Activated naive CD8-positive, alpha-beta T cell treated with anti-CD3 and anti-CD28 coated beads, Interleukin-2, amount 50 U/mL, for 16 hours (primary cell): ENCODE measurements around the gene PLA2G4E.

ENCODE experiments used
- DNase-seq: peaks from one replicate; pipeline ENCODE4 v3.0.0-alpha.2; 2020; ENCODE audit warnings: low read depth, low spot score

The PLA2G4E gene

DNA sequence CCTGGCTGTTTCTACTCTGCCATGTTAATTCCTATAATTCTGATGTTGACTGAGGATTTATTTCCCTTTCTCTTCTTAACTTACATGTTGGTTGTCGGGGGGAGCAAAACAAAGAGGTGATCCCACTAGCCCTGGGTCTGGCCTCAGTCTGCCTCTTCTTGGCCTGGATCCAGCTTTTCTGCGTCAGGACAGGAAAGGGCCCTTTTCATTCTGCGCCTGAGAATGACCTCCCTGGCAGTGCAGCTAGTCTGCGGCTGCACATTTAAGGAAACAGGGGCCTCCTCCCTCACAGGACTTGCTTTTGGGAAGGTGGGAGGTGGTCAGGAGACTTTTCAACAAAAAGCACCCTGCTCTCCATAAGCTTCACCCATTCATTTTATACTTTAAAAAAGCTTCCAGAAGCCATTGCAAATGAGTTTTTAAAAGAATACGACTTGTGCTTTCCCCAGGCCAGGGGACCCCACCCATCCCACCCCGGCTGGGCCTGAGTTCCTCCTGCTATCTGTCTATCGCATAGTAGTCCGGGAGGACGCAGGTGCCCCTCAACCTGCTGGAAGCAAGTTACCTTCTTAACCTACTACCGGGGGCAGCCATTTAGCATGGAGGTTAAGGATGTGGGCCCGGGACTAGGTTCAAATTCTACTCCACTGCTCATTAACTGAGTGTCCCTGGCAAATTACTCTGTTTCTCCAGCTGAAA lies 27.2 kb downstream of the PLA2G4E start:
- no peak for DNase-seq

DNA sequence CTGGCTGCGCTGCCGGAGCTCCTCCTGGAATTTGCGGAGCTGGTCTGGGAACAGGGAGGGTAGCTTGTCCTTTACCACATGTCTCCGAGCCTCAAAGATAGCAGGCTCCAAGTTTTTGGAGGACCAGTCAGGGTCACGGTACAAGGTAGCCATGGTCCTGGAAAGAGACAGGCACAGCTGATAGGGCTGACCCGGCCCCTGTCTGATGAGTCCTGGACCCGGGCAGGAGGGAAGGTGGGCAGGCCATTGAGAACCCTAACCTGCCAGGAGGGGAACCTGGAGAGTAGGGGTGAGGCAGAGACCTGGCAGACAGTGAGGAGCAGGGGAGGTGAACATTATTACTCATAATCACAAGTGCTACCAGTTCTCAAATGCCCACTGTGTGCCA lies 28.0 kb downstream of the PLA2G4E start:
- DNase-seq: no peak

DNA sequence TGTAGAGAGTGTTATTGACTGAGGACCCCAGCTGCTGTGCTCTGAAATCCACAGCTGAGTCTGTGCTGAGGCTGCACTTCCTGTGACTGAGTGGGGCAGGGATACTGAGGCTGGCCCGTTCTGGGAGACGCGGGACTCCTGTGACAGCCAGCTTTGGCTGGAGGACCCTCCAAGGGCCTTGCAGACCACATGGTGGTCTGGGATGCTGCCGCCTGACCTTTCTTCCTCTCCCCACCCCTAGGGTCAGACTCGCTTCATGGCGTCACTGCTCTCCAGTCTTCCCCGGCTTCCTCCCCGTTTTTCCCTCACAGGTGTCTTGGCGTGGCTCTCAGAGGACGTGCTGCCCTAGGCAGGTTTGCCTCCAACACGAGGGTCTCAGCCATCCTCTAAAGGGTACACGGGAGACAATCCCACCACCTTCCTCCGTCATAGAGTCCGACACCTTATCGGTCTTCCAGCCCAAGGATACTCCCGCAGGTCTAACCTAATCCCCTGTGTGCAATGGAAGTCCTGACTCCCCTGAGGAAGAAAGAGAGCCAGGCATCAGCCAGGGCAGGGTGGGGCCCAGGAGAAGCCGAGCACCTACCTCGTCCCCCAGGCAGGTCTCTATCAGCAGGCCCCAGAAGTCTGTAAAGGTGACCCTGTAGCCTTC lies 28.6 kb downstream of the PLA2G4E start:
- DNase-seq: no peak

DNA sequence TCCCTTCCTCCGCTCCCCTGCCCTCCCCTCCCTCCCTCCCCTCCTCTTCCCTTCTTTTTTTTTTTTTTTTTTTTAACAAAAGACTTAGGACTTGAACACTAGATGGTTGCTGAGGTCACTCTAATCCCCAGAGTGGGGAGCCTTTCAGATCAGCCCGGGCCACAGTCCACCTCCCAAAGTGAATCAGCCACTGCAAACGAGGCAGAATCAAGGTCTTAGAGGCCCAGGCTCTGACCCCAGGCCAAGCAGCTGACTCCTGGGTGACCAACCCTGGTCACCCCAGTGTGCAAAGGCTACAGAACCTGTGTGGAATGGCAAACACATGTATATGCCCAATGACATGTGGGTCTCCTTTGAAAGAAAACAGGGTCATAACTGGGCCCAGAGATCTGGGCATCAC lies 30.2 kb downstream of the PLA2G4E start:
- no peak for DNase-seq

DNA sequence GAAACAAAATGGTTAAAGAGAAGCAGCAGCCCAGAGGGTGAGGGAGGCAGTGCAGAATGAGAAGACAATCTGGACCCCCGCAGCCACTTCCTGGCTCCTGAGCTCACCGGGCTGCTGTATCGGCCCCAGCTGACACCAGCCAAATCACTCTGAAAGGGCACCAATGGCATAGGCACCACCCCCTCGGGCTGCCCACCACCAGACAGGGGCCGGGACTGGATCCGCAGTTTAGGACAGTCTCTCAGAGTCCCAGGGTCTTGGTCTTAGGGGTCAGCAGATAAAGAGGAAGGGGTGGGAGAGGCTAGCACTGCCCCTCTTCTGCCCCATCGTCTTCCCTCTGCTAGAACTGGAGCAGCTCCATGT lies 30.6 kb downstream of the PLA2G4E start:
- no peak for DNase-seq

DNA sequence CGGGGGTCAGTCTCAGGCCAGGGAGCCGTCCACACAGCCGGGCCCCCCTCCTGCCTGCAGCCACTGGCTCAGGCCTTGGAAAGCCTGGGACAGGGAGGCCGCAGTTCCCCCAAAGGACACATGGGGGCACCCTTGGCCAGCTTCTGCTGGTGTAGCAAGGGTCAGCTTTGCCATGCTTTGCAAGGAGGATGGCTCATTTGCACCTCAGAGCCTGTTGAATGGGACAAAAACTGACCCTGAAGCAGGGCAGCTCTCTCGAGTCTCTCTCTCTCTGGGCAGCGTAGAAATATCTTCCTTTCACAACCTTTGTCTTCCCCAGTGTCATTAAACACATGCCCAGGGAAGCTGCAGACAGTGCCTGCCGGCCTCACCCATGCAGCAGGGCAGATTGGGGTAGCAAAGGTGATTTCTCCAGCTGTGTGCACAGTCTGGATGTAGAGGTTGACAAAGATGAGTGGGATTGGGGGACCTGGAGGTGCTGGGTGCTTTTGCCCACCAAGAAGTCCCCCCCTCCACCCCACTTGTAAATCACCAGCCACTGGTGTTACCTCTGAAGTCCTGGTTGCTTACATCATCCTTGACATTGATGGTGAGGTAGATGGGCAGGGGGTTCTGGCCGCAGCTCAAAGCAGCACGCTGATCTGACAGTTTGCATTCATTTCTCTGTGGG lies 31.1 kb downstream of the PLA2G4E start:
- peak; percentile 74 for DNase-seq

DNA sequence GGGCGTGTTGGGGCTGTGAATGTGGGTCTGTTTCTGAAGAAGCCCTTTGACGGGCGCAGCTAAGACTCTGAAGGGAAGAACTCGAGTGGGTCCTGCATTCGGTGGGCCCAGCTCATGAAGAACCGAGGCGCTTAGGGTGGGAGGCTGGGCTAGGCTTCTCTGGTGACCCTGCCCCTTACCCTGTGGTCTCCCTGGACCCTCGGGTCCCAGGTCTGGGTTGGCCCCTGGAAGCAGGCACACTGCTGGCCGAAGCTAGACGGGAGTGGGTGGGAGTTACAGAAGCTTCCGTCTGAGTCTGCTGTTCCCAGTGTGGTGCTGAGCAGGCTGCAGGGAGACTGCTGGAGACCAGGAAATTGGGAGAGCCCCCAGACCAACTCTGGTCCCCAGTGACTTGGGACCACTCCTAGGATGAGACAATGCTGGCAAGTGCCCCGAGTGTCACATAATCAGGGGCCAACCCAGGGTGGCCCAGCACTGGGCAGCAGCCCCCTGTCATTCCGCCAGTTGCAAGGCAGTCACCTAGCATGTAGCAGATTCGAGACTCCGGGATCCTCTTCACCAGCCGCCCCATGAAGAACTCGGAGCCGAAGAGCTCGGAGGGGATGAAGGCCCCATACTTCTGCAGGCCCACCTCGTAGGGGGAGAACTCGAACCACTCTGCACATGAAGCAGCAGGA lies 31.8 kb downstream of the PLA2G4E start:
- no peak for DNase-seq

DNA sequence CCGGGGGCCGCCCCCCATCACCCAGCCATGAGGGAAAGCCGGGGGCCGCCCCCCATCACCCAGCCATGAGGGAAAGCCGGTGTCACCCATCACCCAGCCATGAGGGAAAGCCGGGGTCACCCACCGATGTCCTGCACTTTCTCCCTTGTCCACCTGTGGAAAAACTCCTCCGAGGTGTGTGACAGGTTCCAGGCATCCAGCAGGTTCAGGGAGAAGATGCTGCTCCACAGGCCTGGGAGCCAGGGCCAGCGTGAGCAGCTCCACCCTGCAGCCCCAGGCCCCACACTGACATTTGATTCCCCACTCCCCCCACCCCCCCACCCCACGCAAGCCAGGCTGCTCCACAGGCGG lies 32.9 kb downstream of the PLA2G4E start:
- no peak for DNase-seq

DNA sequence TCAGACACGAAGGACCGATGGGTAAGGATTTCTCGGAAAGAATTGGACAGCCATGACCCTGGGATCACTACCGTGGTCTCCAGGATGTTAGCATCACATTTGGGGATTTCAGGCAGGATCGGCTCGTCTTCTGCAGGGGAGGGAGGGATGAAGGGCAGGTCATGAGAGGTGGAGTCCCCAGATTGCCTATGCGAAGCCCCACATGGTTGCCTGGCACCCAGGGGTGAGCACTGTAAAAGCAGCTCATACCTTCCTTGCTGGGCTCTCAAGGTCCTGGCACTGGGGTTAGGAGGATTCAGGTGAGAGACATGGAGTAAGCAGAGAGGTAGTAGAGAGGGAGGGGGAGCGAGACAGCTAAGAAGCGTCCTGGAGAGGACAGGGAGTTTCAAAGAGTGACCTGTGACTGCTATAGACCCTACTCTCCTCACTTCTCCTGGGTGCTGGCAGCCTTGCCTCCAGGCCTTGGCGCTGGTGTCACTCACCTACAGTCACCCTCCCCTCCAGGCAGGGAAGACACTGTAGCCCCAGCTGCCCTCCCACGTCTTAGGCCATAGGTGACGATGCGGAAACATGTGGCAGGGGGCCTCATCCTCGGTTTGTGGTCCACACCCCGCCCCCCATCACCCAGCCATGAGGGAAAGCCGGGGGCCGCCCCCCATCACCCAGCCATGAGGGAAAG lies 33.5 kb downstream of the PLA2G4E start:
- no peak for DNase-seq

DNA sequence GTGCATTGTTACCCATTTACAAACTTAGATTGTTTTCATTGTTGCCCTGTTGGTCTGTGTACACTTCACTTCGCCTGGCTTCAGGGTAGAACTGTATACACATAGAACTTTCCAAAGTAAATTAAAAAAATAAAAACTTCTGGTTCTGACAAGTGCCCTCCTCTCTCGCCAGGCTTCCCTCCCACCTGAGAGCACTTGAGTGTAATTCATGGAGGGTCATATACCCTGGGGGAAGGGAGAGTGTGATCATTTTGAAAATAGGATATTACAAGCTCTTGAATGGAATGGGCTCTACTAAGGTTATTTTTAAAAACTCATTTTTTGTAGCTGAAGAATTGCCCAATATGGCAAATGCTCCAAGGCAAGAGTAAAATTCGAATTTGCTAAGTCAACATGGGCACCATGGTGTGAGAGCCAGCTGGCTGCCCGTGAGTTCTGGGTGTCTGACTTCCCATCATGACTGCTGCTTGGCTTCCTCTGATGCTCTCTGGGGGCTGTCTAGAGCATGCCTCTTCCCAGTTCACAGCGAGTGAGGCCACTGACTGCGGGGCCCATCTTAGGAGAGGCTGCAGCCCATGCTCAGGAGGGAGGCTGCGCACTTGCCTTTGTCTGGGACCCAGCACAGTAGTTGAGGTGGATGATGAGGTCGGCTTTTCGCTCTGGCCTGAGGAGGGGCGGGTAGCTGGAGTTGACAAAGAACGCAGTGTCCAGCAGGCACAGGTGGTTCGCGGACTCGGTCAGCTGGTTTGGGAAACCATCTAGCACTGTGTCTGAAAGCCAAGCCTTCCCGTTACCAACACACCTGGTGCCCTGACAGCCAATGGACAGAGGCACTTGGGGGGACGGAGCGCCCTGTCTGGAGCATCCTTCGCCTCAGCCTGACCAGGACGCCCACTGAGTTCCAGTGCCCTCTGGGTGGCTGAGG lies 35.3 kb downstream of the PLA2G4E start:
- DNase-seq: no peak

DNA sequence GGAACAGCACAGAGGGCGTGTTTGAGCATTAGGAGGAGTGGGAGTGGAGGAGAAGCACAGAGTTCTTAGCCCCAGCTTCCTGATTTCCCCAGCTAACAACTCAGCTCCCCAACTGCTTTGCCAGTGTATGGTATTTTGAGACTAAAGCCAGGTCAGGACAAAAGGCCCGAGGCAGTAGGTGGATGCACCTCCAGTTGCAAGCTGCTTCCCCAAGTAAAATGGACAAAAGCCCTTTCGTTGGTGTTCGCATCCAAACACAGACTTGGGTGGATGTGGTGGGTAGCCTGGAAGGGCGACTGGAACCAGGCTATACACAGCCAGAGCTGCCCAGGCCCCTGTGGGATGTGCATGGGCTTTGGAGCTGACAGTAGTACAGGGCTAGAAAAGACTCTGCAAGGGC lies 36.2 kb downstream of the PLA2G4E start:
- no peak for DNase-seq

DNA sequence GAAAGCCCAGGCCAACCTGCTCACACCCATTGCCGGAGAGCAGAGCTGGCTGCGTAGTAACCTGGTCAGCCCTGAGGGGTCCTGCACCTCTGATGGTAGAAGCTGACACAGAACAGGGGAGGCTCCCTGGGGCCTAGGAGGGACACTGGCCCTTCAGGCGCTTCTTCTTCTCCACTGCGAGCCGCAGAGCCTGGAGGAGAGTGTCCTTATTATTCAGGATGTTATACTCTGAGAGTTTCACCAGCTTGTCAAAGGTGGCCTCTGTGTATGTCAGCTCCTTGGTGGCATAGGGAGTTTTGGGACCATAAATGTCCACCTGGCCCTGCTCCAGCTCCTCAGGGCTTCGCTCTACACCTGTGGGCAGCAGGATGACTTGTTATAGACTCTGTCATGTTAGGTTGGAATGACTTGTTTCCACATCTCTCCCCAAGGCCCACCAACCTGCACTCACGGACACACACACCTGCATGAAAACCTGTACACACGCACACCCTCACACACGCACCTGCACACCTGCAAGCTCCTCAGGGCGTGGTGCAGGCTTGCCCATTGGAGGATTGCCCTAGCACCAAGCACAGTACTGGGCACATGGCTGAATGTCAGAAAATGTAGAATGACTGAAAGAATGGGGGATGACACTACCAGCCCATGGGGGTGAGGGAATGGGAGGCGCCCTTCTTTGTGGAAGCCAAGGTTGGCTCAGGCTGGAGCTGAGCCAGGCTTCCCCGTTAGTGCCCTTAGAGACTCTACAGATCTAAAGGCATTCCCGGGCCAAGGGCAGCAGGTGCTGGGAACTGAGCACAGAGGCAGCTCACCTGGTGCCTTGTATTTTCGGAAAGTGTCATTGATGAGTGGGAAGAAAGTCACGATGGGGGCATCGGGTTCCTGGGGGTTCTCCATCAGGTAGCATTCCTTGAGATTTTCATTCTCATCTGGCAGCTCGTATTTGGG lies 36.9 kb downstream of the PLA2G4E start:
- no peak for DNase-seq

DNA sequence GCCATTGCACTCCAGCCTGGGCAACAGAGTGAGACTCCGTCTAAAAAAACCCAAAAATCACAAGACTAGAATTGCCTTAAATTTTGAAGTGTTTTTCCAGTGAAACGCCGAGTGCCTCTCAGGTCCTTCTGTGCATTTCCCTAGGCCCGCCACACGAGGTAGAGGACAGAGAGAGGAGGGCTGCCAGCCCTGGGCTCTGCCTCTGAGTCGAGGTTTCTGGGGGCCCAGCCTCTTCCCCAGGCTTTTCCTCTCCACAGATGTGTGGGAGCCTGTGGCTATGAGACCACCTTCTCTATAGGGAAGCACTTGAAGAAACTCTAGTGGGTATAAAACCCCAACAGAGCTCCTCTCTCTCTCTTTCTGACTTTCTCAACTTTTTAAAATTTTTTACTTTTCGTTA lies 37.6 kb downstream of the PLA2G4E start:
- DNase-seq: no peak

DNA sequence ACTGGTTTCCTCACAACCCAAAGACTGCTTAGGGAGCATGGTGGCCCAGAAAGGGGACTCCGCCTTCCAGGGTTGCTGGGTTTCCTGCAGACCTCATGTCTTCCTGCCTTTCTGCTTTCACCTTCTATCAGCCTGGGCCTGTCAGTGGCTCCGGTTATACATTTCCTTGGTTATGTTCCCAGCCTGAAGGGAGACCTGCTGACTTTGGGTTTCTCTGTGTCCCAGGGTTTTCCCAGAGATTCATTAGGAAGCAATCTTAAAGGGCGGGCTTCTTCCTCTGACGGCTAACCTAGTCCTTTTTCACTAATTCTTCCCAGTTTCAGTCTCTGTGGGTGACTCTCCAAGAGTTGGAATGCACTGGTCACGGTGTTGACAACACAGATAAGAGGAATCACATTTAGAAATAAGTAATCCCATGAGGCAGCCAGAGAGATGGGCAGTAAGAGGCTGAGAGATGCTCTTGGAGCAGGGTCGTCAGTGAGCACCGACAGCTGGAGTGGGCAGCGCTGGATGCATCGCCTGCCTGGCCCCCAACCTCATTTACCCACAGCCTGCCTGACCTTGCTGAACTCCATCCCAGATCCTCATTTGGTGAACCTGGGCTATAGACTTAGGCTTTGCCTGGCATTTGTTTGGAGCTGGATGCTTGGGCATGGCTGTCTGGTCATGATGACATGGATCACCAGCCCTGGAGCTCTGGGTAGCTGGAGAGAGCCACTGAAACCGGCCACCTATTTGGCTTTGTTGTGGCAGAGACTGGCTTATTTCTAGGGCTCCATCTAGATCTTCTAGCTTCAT lies 38.5 kb downstream of the PLA2G4E start:
- no peak for DNase-seq

DNA sequence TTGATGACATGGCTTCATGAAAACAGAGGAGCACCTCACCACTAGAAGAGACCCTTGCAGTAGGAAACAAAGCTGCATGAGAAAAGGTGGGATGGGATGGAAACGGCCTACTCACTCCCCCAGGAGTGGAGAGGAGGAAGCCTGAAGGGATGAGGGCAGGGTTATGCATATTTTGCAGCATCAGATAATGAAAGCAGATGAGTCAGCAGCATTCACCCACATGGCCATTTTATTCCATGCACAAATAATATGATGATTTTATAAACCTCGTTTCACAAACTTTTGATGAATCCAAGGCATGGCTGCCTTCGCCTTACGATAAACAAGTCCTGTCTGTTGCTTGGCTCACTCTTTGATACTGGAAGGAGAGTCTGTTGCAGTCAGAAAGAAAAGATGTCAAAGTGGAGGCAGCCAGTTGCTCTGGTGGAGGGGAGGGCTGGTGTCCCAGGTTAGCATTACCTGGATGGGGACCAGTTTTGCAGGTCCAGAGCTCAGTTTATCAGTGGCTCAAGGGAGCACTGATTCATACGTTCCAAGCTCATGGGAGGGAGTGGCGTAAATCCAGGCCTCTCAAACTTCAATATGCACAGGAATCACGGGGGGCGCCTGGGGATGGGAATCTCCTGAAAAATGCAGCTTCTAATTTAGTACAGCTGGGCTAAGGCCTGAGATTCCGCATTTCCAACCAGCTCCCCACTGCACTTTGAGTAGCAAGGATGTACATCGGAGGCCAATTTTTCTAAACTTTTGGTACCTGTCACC lies 39.3 kb downstream of the PLA2G4E start:
- DNase-seq: no peak

DNA sequence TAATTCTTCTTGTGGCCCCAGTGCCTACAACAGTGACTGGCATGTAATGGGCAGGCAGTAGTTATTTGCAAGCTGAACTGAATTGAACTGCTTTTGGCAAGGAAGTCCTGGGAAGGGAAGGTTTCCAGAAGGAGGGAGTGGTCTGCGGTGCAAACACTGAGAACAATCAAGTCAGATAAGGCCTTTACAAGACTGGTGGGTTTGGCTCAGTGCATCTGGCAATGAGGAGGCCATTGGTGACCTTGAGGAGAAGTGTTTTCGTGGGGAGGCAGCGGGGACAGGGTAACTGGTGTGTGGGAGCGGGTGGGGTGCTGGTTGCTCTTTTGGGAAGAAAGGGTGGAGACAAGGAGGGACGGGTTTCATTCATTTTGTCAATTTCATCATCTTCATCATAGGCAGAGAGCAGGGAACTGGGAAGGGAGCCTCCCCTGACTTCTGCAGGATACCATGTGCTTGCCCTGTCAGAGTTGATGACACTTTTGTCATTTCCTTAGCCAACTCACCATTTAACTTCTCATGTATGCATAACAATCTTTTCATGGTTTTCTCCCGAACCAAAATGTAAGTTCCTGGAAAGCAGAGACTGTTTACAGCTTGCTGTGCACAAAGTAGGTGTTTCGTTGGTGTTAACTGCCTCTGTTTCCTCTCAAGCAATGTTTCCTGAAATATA lies 40.1 kb downstream of the PLA2G4E start:
- DNase-seq: no peak

DNA sequence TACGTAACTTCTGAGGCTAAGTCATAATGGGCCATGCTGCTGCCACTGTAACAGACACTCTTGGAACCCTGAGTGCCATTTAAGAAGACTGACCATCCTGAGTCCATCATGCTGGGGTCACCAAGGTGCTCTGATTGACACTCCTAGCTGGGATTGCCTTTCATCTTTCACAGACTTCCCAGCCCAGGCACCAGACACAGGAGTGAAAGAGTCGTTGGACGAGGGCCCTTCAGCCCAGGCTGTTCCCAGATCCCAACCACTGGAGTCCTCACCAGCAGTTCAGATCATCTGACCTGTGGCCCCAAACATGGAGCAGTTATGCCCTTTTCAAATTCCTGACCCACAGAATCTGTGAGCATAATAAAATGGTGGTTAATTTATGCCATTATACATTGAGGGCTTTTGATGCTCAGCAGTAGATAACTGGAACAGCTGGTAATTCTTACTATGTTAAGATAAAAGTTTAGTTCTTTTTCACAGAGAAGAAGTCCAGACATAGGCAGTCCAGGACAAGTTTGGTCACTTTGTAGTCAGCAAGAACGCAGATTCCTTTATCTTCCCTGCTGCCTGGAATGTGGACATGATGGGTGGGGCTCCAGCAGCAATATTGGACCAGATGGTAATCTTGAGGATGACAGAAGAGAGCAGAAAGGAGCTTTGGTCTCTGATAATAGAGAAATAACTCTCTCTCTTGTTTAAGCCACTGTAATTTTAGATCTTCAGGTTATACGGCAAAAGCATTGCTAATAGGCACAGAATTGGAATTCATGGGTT lies 41.2 kb downstream of the PLA2G4E start:
- no peak for DNase-seq
